Nephron progenitor cell (in vitro differentiated cells): ENCODE measurements around the gene TRAP1.

Source experiments
- DNase-seq: peaks from one replicate; pipeline ENCODE4 v3.0.0; 2021
- H3K27ac Mint-ChIP-seq: 2 replicates; pipeline ENCODE4 v1.8.0; 2021; ENCODE audit warnings: mild to moderate bottlenecking, moderate library complexity, mixed read lengths
- H3K27me3 Mint-ChIP-seq: 2 replicates; pipeline ENCODE4 v1.8.0; 2021; ENCODE audit warnings: mild to moderate bottlenecking, low read depth, mixed read lengths; ENCODE audit not compliant: poor library complexity
- H3K36me3 Mint-ChIP-seq: 2 replicates; pipeline ENCODE4 v1.8.0; 2021; ENCODE audit warnings: low read depth, mixed read lengths
- H3K4me1 Mint-ChIP-seq: 2 replicates; pipeline ENCODE4 v1.8.0; 2021; ENCODE audit warnings: mixed read lengths
- H3K4me3 Mint-ChIP-seq: 2 replicates; pipeline ENCODE4 v1.8.0; 2021; ENCODE audit warnings: mild to moderate bottlenecking, moderate library complexity, mixed read lengths
- H3K9me3 Mint-ChIP-seq: 2 replicates; pipeline ENCODE4 v1.8.0; 2021; ENCODE audit warnings: mild to moderate bottlenecking, moderate library complexity, mixed read lengths
- CTCF ChIP-seq: fragments of 200-600 bp; sonication (generic); IDR thresholded peaks from 2 replicates; pipeline ENCODE4 v1.5.0; 2021; ENCODE audit warnings: antibody characterized with exemption

Gene TRAP1

GRCh38 chr16:3694051-3694450, 23.3 kb downstream of the TRAP1 start:
- Mint-ChIP-seq H3K9me3 (no peaks in the 10 kb centered on the region), H3K4me3 (no peak overlapping the region), H3K27ac (peak overlapping the region; percentile 28), H3K36me3 (peaks cover 46% of the 10 kb centered on the region), H3K27me3 (no peaks in the 10 kb centered on the region), H3K4me1 (peaks cover 32% of the 10 kb centered on the region)
- no peak for DNase-seq
- no peak for TF ChIP-seq CTCF

GRCh38 chr16:3691761-3692160, 25.6 kb downstream of the TRAP1 start:
- no peak for TF ChIP-seq CTCF
- Mint-ChIP-seq H3K36me3 (peaks cover 57% of the 10 kb centered on the region), H3K9me3 (no peaks in the 10 kb centered on the region), H3K4me1 (peaks cover 32% of the 10 kb centered on the region), H3K4me3 (no peak overlapping the region), H3K27ac (peak overlapping the region; percentile 51), H3K27me3 (peaks cover 2% of the 10 kb centered on the region)
- DNase-seq: no peak

GRCh38 chr16:3690980-3691720, 26.2 kb downstream of the TRAP1 start:
- no peaks in the 10 kb centered on the region for H3K9me3 Mint-ChIP-seq
- H3K4me3 Mint-ChIP-seq: no peak overlapping the region
- TF ChIP-seq CTCF: no peak
- peaks cover 58% of the 10 kb centered on the region for H3K36me3 Mint-ChIP-seq
- peak overlapping the region; percentile 83 for H3K27ac Mint-ChIP-seq
- no peak for DNase-seq
- H3K4me1 Mint-ChIP-seq: peaks cover 30% of the 10 kb centered on the region
- peaks cover 2% of the 10 kb centered on the region for H3K27me3 Mint-ChIP-seq

- peak overlapping the region; percentile 83 for H3K27ac Mint-ChIP-seq
- peak; percentile 89 for DNase-seq
- peaks cover 2% of the 10 kb centered on the region for H3K27me3 Mint-ChIP-seq
- H3K36me3 Mint-ChIP-seq: peaks cover 58% of the 10 kb centered on the region
- H3K9me3 Mint-ChIP-seq: no peaks in the 10 kb centered on the region
- H3K4me1 Mint-ChIP-seq: peaks cover 23% of the 10 kb centered on the region
- TF ChIP-seq CTCF: peak; percentile 87
- no peak overlapping the region for H3K4me3 Mint-ChIP-seq
These were observed 26.8 kb downstream of the TRAP1 start for GRCh38 chr16:3690470-3690928.

GRCh38 chr16:3689731-3690130, 27.6 kb downstream of the TRAP1 start:
- Mint-ChIP-seq H3K27me3 (peaks cover 2% of the 10 kb centered on the region), H3K9me3 (no peaks in the 10 kb centered on the region)

More at GRCh38 chr16:3689731-3690130, 27.6 kb downstream of the TRAP1 start:
- no peak for TF ChIP-seq CTCF
- Mint-ChIP-seq H3K36me3 (peaks cover 58% of the 10 kb centered on the region), H3K4me3 (no peak overlapping the region), H3K4me1 (peaks cover 16% of the 10 kb centered on the region), H3K27ac (no peak overlapping the region)
- DNase-seq: no peak
